Measurements from ENCODE around the gene MDFIC2. TPM values are rescaled to one million over a fixed set of nuclear protein-coding genes. Genes with fewer than 3 reads are reported as not detected.

The MDFIC2 gene
- polyA plus RNA-seq, 2 of the 4 experiments (the other 2 are of a cell fraction): not detected

- no peak overlapping the region for H3K4me2 ChIP-seq
- no peak for FAIRE-seq
Measured at GRCh38 chr3:70231266-70231701, 81.2 kb downstream of the MDFIC2 start.

GRCh38 chr3:70227437-70227836 is 85.0 kb downstream of the MDFIC2 start:
- WGBS (ENCODE audit: missing lambda C conversion rate): 42% methylated on average over 3 of the region's 3 CpGs
- no peak for TF ChIP-seq EHF (CRISPR knock-in tag; IDR thresholded peaks at IDR 0.05)
- no peak for TF ChIP-seq GATA3 (IDR thresholded peaks at IDR 0.05; ENCODE audit: borderline replicate concordance)
- no peak for TF ChIP-seq JUN (IDR thresholded peaks at IDR 0.05)
- no peak for TF ChIP-seq POLR2AphosphoS2 (conservative IDR thresholded peaks at IDR 0.05; ENCODE audit: low read length)
- TF ChIP-seq KDM1A (IDR thresholded peaks at IDR 0.05; ENCODE audit: low read depth): no peak
- TF ChIP-seq, protein P1, sequence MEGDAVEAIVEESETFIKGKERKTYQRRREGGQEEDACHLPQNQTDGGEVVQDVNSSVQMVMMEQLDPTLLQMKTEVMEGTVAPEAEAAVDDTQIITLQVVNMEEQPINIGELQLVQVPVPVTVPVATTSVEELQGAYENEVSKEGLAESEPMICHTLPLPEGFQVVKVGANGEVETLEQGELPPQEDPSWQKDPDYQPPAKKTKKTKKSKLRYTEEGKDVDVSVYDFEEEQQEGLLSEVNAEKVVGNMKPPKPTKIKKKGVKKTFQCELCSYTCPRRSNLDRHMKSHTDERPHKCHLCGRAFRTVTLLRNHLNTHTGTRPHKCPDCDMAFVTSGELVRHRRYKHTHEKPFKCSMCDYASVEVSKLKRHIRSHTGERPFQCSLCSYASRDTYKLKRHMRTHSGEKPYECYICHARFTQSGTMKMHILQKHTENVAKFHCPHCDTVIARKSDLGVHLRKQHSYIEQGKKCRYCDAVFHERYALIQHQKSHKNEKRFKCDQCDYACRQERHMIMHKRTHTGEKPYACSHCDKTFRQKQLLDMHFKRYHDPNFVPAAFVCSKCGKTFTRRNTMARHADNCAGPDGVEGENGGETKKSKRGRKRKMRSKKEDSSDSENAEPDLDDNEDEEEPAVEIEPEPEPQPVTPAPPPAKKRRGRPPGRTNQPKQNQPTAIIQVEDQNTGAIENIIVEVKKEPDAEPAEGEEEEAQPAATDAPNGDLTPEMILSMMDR (IDR thresholded peaks at IDR 0.05): no peak
- TF ChIP-seq CHD2 (IDR thresholded peaks at IDR 0.05; ENCODE audit: low read length, partially characterized antibody): no peak
- TF ChIP-seq FOSL2 (IDR thresholded peaks at IDR 0.05): no peak
- no peak for TF ChIP-seq FOSL2 (CRISPR knock-in tag; IDR thresholded peaks at IDR 0.05)
- ChIA-PET CTCF (interaction anchor here (1.5 kb wide), 1 partner anchor 20 kb away, joined by 4 read pairs; no protein-coding TSS in a partner anchor), POLR2A (no interaction called here)
- H3K4me1 ChIP-seq: no peaks in the 10 kb centered on the region
- DNase-seq (ENCODE audit: low read depth in 1 of 2, low spot score in 1 of 2) (no peak), ATAC-seq (no peak), FAIRE-seq (no peak)
- no peak overlapping the region for H3K27ac ChIP-seq
- no peak overlapping the region for H3K4me3 ChIP-seq
- no peak overlapping the region for H3K4me2 ChIP-seq
- no peaks in the 10 kb centered on the region for H3K9me3 ChIP-seq

More at GRCh38 chr3:70231266-70231701, 81.2 kb downstream of the MDFIC2 start:
- WGBS (ENCODE audit: missing lambda C conversion rate): 91% methylated on average over 15 of the region's 15 CpGs
- ChIA-PET POLR2A (no interaction called here), CTCF (no interaction called here)
- ATAC-seq (no peak), DNase-seq (ENCODE audit: low read depth in 1 of 2, low spot score in 1 of 2) (no peak)
- TF ChIP-seq BHLHE40 (IDR thresholded peaks at IDR 0.05; ENCODE audit: low read depth, low read length) (no peak), POLR2AphosphoS2 (conservative IDR thresholded peaks at IDR 0.05; ENCODE audit: low read length) (no peak), NR3C1 (IDR thresholded peaks at IDR 0.05) (no peak), HES2 (IDR thresholded peaks at IDR 0.05) (no peak), EHMT2 (IDR thresholded peaks at IDR 0.05; ENCODE audit: low read depth) (no peak)
- TF ChIP-seq, protein P2, sequence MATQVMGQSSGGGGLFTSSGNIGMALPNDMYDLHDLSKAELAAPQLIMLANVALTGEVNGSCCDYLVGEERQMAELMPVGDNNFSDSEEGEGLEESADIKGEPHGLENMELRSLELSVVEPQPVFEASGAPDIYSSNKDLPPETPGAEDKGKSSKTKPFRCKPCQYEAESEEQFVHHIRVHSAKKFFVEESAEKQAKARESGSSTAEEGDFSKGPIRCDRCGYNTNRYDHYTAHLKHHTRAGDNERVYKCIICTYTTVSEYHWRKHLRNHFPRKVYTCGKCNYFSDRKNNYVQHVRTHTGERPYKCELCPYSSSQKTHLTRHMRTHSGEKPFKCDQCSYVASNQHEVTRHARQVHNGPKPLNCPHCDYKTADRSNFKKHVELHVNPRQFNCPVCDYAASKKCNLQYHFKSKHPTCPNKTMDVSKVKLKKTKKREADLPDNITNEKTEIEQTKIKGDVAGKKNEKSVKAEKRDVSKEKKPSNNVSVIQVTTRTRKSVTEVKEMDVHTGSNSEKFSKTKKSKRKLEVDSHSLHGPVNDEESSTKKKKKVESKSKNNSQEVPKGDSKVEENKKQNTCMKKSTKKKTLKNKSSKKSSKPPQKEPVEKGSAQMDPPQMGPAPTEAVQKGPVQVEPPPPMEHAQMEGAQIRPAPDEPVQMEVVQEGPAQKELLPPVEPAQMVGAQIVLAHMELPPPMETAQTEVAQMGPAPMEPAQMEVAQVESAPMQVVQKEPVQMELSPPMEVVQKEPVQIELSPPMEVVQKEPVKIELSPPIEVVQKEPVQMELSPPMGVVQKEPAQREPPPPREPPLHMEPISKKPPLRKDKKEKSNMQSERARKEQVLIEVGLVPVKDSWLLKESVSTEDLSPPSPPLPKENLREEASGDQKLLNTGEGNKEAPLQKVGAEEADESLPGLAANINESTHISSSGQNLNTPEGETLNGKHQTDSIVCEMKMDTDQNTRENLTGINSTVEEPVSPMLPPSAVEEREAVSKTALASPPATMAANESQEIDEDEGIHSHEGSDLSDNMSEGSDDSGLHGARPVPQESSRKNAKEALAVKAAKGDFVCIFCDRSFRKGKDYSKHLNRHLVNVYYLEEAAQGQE (IDR thresholded peaks at IDR 0.05): no peak
- Histone ChIP-seq H3K4me3 (no peak overlapping the region), H3K4me1 (no peaks in the 10 kb centered on the region), H3K9me3 (no peaks in the 10 kb centered on the region), H3K27ac (no peak overlapping the region)

GRCh38 chr3:70225146-70225545 is 87.3 kb downstream of the MDFIC2 start:
- DNase-seq (ENCODE audit: low read depth in 1 of 2, low spot score in 1 of 2) (no peak), FAIRE-seq (no peak), ATAC-seq (no peak)
- Histone ChIP-seq H3K9me3 (no peaks in the 10 kb centered on the region), H3K4me2 (no peak overlapping the region), H3K27ac (no peak overlapping the region), H3K4me1 (no peaks in the 10 kb centered on the region), H3K4me3 (no peak overlapping the region)
- ChIA-PET CTCF (no interaction called here), POLR2A (no interaction called here)
- TF ChIP-seq NPAS2 (CRISPR knock-in tag; IDR thresholded peaks at IDR 0.05; ENCODE audit: borderline replicate concordance) (no peak), HDAC2 (IDR thresholded peaks at IDR 0.05) (no peak), CHD2 (IDR thresholded peaks at IDR 0.05; ENCODE audit: low read length, partially characterized antibody) (no peak), NR3C1 (IDR thresholded peaks at IDR 0.05) (no peak), NFE2L2 (conservative IDR thresholded peaks at IDR 0.05; ENCODE audit: low read length) (no peak), JUN (IDR thresholded peaks at IDR 0.05) (no peak), HOXB13 (CRISPR knock-in tag; IDR thresholded peaks at IDR 0.05; ENCODE audit: low read depth) (no peak), ZNF302 (CRISPR knock-in tag; IDR thresholded peaks at IDR 0.05) (no peak), HOXA7 (CRISPR knock-in tag; IDR thresholded peaks at IDR 0.05) (no peak), EHMT2 (IDR thresholded peaks at IDR 0.05; ENCODE audit: low read depth) (no peak), TP53 (CRISPR knock-in tag; IDR thresholded peaks at IDR 0.05) (no peak), EP300 (IDR thresholded peaks at IDR 0.05) (no peak), ZSCAN20 (CRISPR knock-in tag; IDR thresholded peaks at IDR 0.05) (no peak)
- TF ChIP-seq, protein P3, sequence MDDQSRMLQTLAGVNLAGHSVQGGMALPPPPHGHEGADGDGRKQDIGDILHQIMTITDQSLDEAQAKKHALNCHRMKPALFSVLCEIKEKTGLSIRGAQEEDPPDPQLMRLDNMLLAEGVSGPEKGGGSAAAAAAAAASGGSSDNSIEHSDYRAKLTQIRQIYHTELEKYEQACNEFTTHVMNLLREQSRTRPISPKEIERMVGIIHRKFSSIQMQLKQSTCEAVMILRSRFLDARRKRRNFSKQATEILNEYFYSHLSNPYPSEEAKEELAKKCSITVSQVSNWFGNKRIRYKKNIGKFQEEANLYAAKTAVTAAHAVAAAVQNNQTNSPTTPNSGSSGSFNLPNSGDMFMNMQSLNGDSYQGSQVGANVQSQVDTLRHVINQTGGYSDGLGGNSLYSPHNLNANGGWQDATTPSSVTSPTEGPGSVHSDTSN (IDR thresholded peaks at IDR 0.05): no peak
- TF ChIP-seq, protein P2 (IDR thresholded peaks at IDR 0.05): no peak
- 83% methylated on average over 3 of the region's 3 CpGs for WGBS (ENCODE audit: missing lambda C conversion rate)
